GM12801 (cell line): ENCODE results near the gene NELFB.

Experiments used
- TF ChIP-seq, protein P1 (sequence below): IDR thresholded peaks from one replicate; pipeline ENCODE4 v1.5.1; 2011; ENCODE audit warnings: control low read depth; ENCODE audit not compliant: insufficient read length; ENCODE audit errors: extremely low read depth

NELFB gene

GRCh38 chr9:137225699-137226331 is 29.3 kb upstream of the NELFB start:
- TF ChIP-seq, protein P1, sequence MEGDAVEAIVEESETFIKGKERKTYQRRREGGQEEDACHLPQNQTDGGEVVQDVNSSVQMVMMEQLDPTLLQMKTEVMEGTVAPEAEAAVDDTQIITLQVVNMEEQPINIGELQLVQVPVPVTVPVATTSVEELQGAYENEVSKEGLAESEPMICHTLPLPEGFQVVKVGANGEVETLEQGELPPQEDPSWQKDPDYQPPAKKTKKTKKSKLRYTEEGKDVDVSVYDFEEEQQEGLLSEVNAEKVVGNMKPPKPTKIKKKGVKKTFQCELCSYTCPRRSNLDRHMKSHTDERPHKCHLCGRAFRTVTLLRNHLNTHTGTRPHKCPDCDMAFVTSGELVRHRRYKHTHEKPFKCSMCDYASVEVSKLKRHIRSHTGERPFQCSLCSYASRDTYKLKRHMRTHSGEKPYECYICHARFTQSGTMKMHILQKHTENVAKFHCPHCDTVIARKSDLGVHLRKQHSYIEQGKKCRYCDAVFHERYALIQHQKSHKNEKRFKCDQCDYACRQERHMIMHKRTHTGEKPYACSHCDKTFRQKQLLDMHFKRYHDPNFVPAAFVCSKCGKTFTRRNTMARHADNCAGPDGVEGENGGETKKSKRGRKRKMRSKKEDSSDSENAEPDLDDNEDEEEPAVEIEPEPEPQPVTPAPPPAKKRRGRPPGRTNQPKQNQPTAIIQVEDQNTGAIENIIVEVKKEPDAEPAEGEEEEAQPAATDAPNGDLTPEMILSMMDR: no peak

GRCh38 chr9:137226338-137227053 is 28.6 kb upstream of the NELFB start:
- TF ChIP-seq, protein P1: no peak

GRCh38 chr9:137227054-137227852 is 27.9 kb upstream of the NELFB start, which contains the start of gene RNF224:
Gene RNF224, plus strand, starts transcription at chr9:137227502. Its CDS starts 834 bp downstream, at chr9:137228336.
- TF ChIP-seq, protein P1: no peak

DNA sequence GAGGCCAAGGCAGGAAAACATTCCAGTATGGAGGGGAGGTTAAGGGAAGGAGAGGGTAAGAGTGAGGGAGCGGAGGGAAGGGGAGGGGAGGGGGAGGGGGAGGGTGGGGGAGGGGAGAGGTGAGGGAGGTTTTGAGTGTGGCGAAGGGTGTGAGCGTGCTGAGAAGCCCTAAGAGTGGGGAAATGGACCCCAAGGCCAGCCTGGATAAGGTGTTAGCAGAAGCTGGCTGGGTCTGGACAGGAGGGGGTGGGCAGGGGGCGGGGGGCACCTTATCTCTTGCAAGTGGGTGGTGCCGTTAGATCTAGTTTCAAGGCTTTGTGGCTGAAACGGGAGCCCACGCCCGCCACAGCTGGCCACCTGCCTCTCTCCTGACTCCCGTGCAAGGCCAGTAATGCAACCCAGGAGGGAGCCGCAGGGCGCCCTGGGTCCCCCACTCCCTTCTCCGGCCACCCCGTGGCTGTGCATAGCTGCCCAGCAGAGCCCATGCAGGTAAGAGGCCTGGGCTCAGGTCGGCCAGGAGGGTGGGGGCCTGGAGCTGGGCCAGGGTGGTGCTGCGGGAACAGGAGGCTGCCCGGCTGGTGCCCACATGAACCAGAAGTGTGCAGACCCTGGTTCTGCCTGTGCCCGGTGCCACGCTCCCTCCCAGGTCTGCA is 27.1 kb upstream of the NELFB start:
- TF ChIP-seq, protein P1: no peak

GRCh38 chr9:137228506-137228967 is 26.6 kb upstream of the NELFB start:
- TF ChIP-seq, protein P1: no peak

- TF ChIP-seq, protein P1: no peak
Measured at GRCh38 chr9:137228968-137229896, 25.9 kb upstream of the NELFB start.
